K562 (cell line): ENCODE results near the gene RPS6KA2. TPM values are rescaled to one million over a fixed set of nuclear protein-coding genes. Genes with fewer than 3 reads are reported as not detected.

ENCODE experiments used
- ATAC-seq: fragments of 200-7000 bp; cut with Tn5 transposase; 3 replicates; pipeline ENCODE4 v1.9.1; 2020; ENCODE audit warnings: moderate library complexity
- BruUV-seq: library from RNA; stranded (reverse); fragments of 400-500 nt; replicated peaks from 2 replicates; lab custom pipeline; 2021; lab: Mats Ljungman, UMichigan
- CTCF ChIA-PET: fragments of 300-600 bp; formaldehyde crosslinking; extraction: SDS; loops from one replicate; lab custom pipeline; 2021; ENCODE audit warnings: low intra/inter-chr PET ratio; lab: Yijun Ruan, JAX
- POLR2A ChIA-PET: fragments of 300-600, 350-650 bp; sonication (Branson Sonifier 250); formaldehyde crosslinking; extraction: SDS; loops from one replicate; lab custom pipeline; 2021; ENCODE audit warnings: antibody characterized with exemption, inconsistent platforms; lab: Yijun Ruan, JAX
- DNase-seq, 4 experiments: peaks; one replicate each; pipeline versions ENCODE4 v3.0.0 to v3.0.0-alpha.2; 2011 to 2018; ENCODE audit warnings: low spot score in 3 of 4, mixed read lengths in 3 of 4; ENCODE audit errors: extremely low read depth in 1 of 4
- FAIRE-seq: peaks from 2 replicates; lab custom pipeline; 2011; peaks lifted over from hg19 to GRCh38; lab: Jason Lieb, UNC
- H2AFZ ChIP-seq: 2 replicates; pipeline ENCODE4 v1.6.0; 2011; ENCODE audit warnings: low read depth, low read length, control low read depth, inconsistent platforms
- H3K27ac ChIP-seq: fragments of 200-600 bp; 3 replicates; pipeline ENCODE4 v1.8.0; 2011; ENCODE audit warnings: low read depth, mild to moderate bottlenecking, control low read depth, inconsistent platforms, low read length, moderate library complexity, mixed read lengths; ENCODE audit errors: extremely low read depth
- H3K27me3 ChIP-seq, 2 experiments: fragments of 300-600 bp in 1 of 2; 2 replicates in 1 of 2; 3 replicates in 1 of 2; pipeline versions ENCODE4 v1.6.0 to v1.8.0; 2011; ENCODE audit warnings: inconsistent platforms in 2 of 2, low read length in 2 of 2, mild to moderate bottlenecking in 1 of 2, mixed read lengths in 1 of 2, moderate library complexity in 1 of 2; ENCODE audit not compliant: control insufficient read depth in 2 of 2, insufficient read depth in 2 of 2
- H3K36me3 ChIP-seq: fragments of 300-600 bp; 3 replicates; pipeline ENCODE4 v1.8.0; 2011; ENCODE audit warnings: mild to moderate bottlenecking, low read length, inconsistent platforms; ENCODE audit not compliant: control insufficient read depth, insufficient read depth
- H3K4me1 ChIP-seq, 2 experiments: fragments of 200-600 bp in 1 of 2; replicated peaks in 1 of 2; 2 replicates in 1 of 2; 3 replicates in 1 of 2; pipeline versions ENCODE4 v1.5.1 to v1.8.0; 2011; ENCODE audit warnings: inconsistent platforms in 2 of 2, low read length in 2 of 2, mild to moderate bottlenecking in 1 of 2, mixed read lengths in 1 of 2, moderate library complexity in 1 of 2; ENCODE audit not compliant: control insufficient read depth in 2 of 2, insufficient read depth in 2 of 2
- H3K4me2 ChIP-seq: 2 replicates; pipeline ENCODE4 v1.6.1; 2011; ENCODE audit warnings: low read length, control low read depth, inconsistent platforms, mixed read lengths; ENCODE audit not compliant: insufficient read depth
- H3K4me3 ChIP-seq: fragments of 200-600 bp; sonication (generic), shearing (Covaris generic); 2 replicates; pipeline ENCODE4 v1.5.1; 2016; ENCODE audit warnings: control low read depth, inconsistent platforms
- H3K79me2 ChIP-seq: fragments of 200-600 bp; 3 replicates; pipeline ENCODE4 v1.8.0; 2011; ENCODE audit warnings: low read length, inconsistent platforms; ENCODE audit not compliant: control insufficient read depth, insufficient read depth
- H3K9ac ChIP-seq, 2 experiments: 2 replicates each; pipeline versions ENCODE4 v1.6.0 to v1.6.1; 2011; ENCODE audit warnings: low read depth in 2 of 2, low read length in 2 of 2, control low read depth in 1 of 2, inconsistent platforms in 1 of 2, mild to moderate bottlenecking in 1 of 2, mixed read lengths in 1 of 2; ENCODE audit not compliant: insufficient read depth in 1 of 2
- H3K9me1 ChIP-seq: one replicate; pipeline ENCODE4 v1.6.0; 2011; ENCODE audit warnings: inconsistent platforms, mild to moderate bottlenecking, low read length, moderate library complexity; ENCODE audit not compliant: control insufficient read depth, insufficient read depth
- H3K9me3 ChIP-seq: replicated peaks from 2 replicates; pipeline ENCODE4 v1.5.1; 2011; ENCODE audit warnings: low read depth, low read length, inconsistent platforms; ENCODE audit not compliant: control insufficient read depth, insufficient read depth
- H4K20me1 ChIP-seq: replicated peaks from 2 replicates; pipeline ENCODE4 v1.6.1; 2011; ENCODE audit warnings: low read length, inconsistent platforms, mixed read lengths; ENCODE audit not compliant: control insufficient read depth, insufficient read depth
- CREB1 ChIP-seq, 2 experiments: sonication (generic) in 1 of 2; formaldehyde crosslinking in 1 of 2; IDR thresholded peaks; 2 replicates each; pipeline versions ENCODE4 v1.6.1 to v1.8.0; 2012 to 2022; ENCODE audit warnings: inconsistent platforms in 1 of 2, mild to moderate bottlenecking in 1 of 2, missing genetic modification reagents in 1 of 2, moderate library complexity in 1 of 2
- FOSL1 ChIP-seq: fragments of 200-800 bp; sonication (Bioruptor generic); conservative IDR thresholded peaks from 2 replicates; pipeline ENCODE4 v1.6.1; 2016; ENCODE audit warnings: missing genetic modification characterization, missing compliant biosample characterization
- HINFP ChIP-seq: fragments of 450-650 bp; conservative IDR thresholded peaks from 2 replicates; pipeline ENCODE4 v1.6.1; 2016; ENCODE audit warnings: missing genetic modification characterization, low read depth, mild to moderate bottlenecking, control low read depth, missing compliant biosample characterization
- KLF13 ChIP-seq: fragments of 450-650 bp; IDR thresholded peaks from 2 replicates; pipeline ENCODE4 v1.6.1; 2016; ENCODE audit warnings: missing genetic modification characterization, low read depth, mild to moderate bottlenecking, missing compliant biosample characterization, moderate library complexity, borderline replicate concordance
- PCBP1 ChIP-seq: fragments of 200-400 bp; formaldehyde crosslinking; IDR thresholded peaks from 2 replicates; pipeline ENCODE4 v1.6.1; 2018; ENCODE audit warnings: mild to moderate bottlenecking, low read depth, low read length; ENCODE audit not compliant: poor library complexity, severe bottlenecking
- POLR2AphosphoS2 ChIP-seq: IDR thresholded peaks from 2 replicates; pipeline ENCODE4 v1.6.1; 2012; ENCODE audit warnings: low read length, improper control_type of control experiment
- RBM34 ChIP-seq: fragments of 200-400 bp; formaldehyde crosslinking; IDR thresholded peaks from 2 replicates; pipeline ENCODE4 v1.6.1; 2018; ENCODE audit warnings: low read length, borderline replicate concordance; ENCODE audit not compliant: insufficient read depth
- ZFP1 ChIP-seq: fragments of 450-650 bp; formaldehyde crosslinking; IDR thresholded peaks from 2 replicates; pipeline ENCODE4 v1.4.0; 2020; ENCODE audit warnings: mild to moderate bottlenecking, mixed read lengths
- ZNF324 ChIP-seq: fragments of 250-450 bp; sonication (Bioruptor Pico); IDR thresholded peaks from 2 replicates; pipeline ENCODE4 v1.4.0; 2020; ENCODE audit warnings: mild to moderate bottlenecking
- ZNF431 ChIP-seq: sonication (generic); formaldehyde crosslinking; IDR thresholded peaks from 2 replicates; pipeline ENCODE4 v1.8.0; 2022; ENCODE audit warnings: mild to moderate bottlenecking, missing genetic modification reagents
- ZNF780A ChIP-seq: fragments of 250-450 bp; sonication (Bioruptor Pico); IDR thresholded peaks from 2 replicates; pipeline ENCODE4 v1.5.0; 2021; ENCODE audit warnings: mild to moderate bottlenecking
- WGBS: fragments of 100-300 bp; shearing (Covaris generic); methylation state at CpG from one replicate; pipeline ENCODE4 v1.1.6; 2016; ENCODE audit warnings: low coverage, mixed read lengths; ENCODE audit not compliant: insufficient coverage; ENCODE audit errors: missing lambda C conversion rate; 5-methylcytosine and 5-hydroxymethylcytosine counted together
- in situ Hi-C: fragments of 300-500 bp; cut with MboI; formaldehyde crosslinking; loops from 4 replicates; pipeline ENCODE4 v1.15.0; 2018; ENCODE audit warnings: inconsistent platforms, mixed read lengths
- intact Hi-C: fragments of 100-400 bp; cut with micrococcal nuclease; formaldehyde crosslinking; loops from 2 replicates; pipeline ENCODE4 v1.14.2; 2022
- polyA plus RNA-seq, 8 experiments: library from polyadenylated mRNA; depleted of rRNA in 4 of 8; stranded (reverse) in 5 of 8; unstranded in 3 of 8; fragments of >200 nt; fragmentation: Nextera tagmentation in 2 of 8; fragmentation: Illumina TruSeq in 1 of 8; extraction: Ambion mirVana in 2 of 8; extraction: Trizol in 1 of 8; gene quantifications; 2 replicates each; pipeline versions ENCODE4 v1.2.1 to v1.2.3, GENCODE V29; 2011 to 2014; ENCODE audit warnings: inconsistent platforms in 1 of 8, missing spikeins in 1 of 8
- total RNA-seq, 7 experiments: library from RNA; depleted of rRNA in 6 of 7; stranded (reverse); fragments of >200 nt in 6 of 7; fragmentation: Illumina TruSeq in 2 of 7; extraction: Trizol in 2 of 7; gene quantifications; 2 replicates each; pipeline versions ENCODE4 v1.2.1 to v1.2.3, GENCODE V29; 2011 to 2021; ENCODE audit warnings: low replicate concordance in 1 of 7

The RPS6KA2 gene
- total and polyA plus RNA-seq, 9 of the 15 experiments (the other 6 are each of a cell fraction or from before 2014, with no cell fraction given) = 0.29 to 1.00 (median 0.53) TPM

GRCh38 chr6:166442131-166442685 lies 184.8 kb downstream of the RPS6KA2 start:
- no peak overlapping the region for H3K4me3 ChIP-seq
- H3K4me2 ChIP-seq = no peak overlapping the region
- WGBS = under 1% methylated on average over 18 of the region's 18 CpGs
- H3K79me2 ChIP-seq = no peaks in the 10 kb centered on the region
- H4K20me1 ChIP-seq = 0 out of 2 replicates have a peak, but pooled peaks cover 4% of the 10 kb centered on the region
- peaks cover 80 to 83% of the 10 kb centered on the region in 2 experiments for H3K27me3 ChIP-seq
- FAIRE-seq (no peak), ATAC-seq (no peak), DNase-seq (no peak)
- BruUV-seq = no TSS peak
- TF ChIP-seq FOSL1 (tag) = no peak
- no peak for TF ChIP-seq ZFP1 (CRISPR knock-in tag)
- no peak for TF ChIP-seq KLF13 (tag)
- ChIA-PET POLR2A (no interaction called here), CTCF (no interaction called here)
- H3K9me3 ChIP-seq = no peaks in the 10 kb centered on the region
- intact Hi-C loops (no loop called here), in situ Hi-C loops (no loop called here)
- H3K9me1 ChIP-seq = no peaks in the 10 kb centered on the region
- no peaks in the 10 kb centered on the region for H3K36me3 ChIP-seq
- no peak overlapping the region for H3K27ac ChIP-seq
- H3K9ac ChIP-seq = no peak overlapping the region
- no peak overlapping the region for H2AFZ ChIP-seq
- no peaks in the 10 kb centered on the region; a peak in 1 of 5 replicates for H3K4me1 ChIP-seq

DNA sequence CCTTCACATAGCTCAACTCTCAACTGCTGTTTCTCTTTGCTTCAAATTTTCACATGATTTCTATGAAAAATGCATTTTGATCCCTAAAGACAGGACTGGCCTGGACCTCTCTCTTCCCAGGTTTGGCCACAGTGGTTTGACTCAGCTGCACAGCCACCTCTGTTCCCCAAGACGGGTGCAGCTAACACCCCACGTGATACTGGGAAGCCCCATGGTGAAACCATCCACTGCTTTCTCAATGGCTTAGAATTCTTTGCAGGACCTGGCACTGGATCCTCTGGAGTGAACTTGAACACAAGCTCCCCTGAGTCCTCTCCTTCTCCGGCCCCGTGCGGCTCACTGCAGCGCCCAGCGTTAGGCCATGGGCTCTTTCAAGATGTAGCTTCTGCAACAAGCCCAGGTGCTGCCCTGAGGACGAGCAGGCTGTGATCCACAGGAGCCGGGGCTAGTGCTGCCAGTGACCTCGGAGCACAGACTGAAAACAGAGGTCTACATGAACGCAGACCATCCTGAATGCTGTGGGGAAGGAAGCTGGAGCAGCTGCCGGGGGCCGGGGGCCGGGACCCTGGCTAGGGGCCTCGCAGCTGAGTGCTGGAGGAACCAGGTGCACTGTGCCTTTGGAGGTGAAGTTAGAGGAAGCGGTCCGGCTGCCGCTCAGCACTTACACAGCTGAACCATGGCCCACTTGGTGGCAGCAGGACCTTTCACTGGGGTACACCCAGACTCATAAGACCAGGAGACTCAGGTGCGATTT lies 185.5 kb downstream of the RPS6KA2 start:
- Histone ChIP-seq H3K27me3 (peaks cover 81 to 83% of the 10 kb centered on the region in 2 experiments), H3K4me1 (no peaks in the 10 kb centered on the region; a peak in 1 of 5 replicates), H3K4me3 (no peak overlapping the region), H3K27ac (no peak overlapping the region), H3K9ac (no peak overlapping the region), H3K79me2 (no peaks in the 10 kb centered on the region), H3K4me2 (no peak overlapping the region), H3K36me3 (no peaks in the 10 kb centered on the region), H4K20me1 (0 out of 2 replicates have a peak, but pooled peaks cover 4% of the 10 kb centered on the region), H3K9me1 (no peaks in the 10 kb centered on the region), H3K9me3 (no peaks in the 10 kb centered on the region), H2AFZ (no peak overlapping the region)
- POLR2A ChIA-PET = no interaction called here
- no peak for TF ChIP-seq ZNF431 (CRISPR knock-in tag)
- TF ChIP-seq POLR2AphosphoS2 = no peak
- TF ChIP-seq ZNF780A (CRISPR knock-in tag) = no peak
- TF ChIP-seq HINFP (tag) = no peak
- no peak for TF ChIP-seq RBM34
- no peak for TF ChIP-seq CREB1 (IDR thresholded peaks at IDR 0.05)
- no peak for TF ChIP-seq CREB1 (CRISPR knock-in tag; IDR thresholded peaks at IDR 0.05)
- TF ChIP-seq PCBP1 = no peak
- TF ChIP-seq ZNF324 (CRISPR knock-in tag) = no peak
- in situ Hi-C loops = no loop called here
- BruUV-seq = no TSS peak
- FAIRE-seq (no peak), DNase-seq (no peak), ATAC-seq (no peak)
- 2% methylated on average over 19 of the region's 19 CpGs for WGBS
- intact Hi-C loops = no loop called here
- CTCF ChIA-PET = no interaction called here
